ENCODE measurements around the gene TTLL11.
"Not testable (repeated sequence)": the region's sequence is repeated elsewhere in the genome, so short reads cannot be mapped to it uniquely, and the experiment has no call there.

Gene TTLL11

GRCh38 chr9:121815084-121815483, 278.0 kb downstream of the TTLL11 start:
- no peak for DNase-seq (ENCODE audit: low read depth)

GRCh38 chr9:121814594-121814993, 278.5 kb downstream of the TTLL11 start:
- DNase-seq (ENCODE audit: low read depth) = no peak

GRCh38 chr9:121813519-121814210, 279.4 kb downstream of the TTLL11 start:
- no peak for DNase-seq (ENCODE audit: low read depth)

- no peak for DNase-seq (ENCODE audit: low read depth)
Measured at GRCh38 chr9:121812159-121812735, 280.9 kb downstream of the TTLL11 start.

- DNase-seq (ENCODE audit: low read depth) = no peak
Measured at GRCh38 chr9:121811751-121812150, 281.4 kb downstream of the TTLL11 start.

GRCh38 chr9:121811140-121811539, 282.0 kb downstream of the TTLL11 start:
- DNase-seq (ENCODE audit: low read depth) = no peak

- DNase-seq (ENCODE audit: low read depth) = no peak
Measured at GRCh38 chr9:121810489-121810888, 282.6 kb downstream of the TTLL11 start.

- no peak for DNase-seq (ENCODE audit: low read depth)
Measured at GRCh38 chr9:121809356-121810050, 283.6 kb downstream of the TTLL11 start.

- DNase-seq (ENCODE audit: low read depth) = no peak
Measured at GRCh38 chr9:121808781-121809180, 284.3 kb downstream of the TTLL11 start.

- DNase-seq (ENCODE audit: low read depth) = no peak
Measured at GRCh38 chr9:121807823-121808278, 285.3 kb downstream of the TTLL11 start.

- DNase-seq (ENCODE audit: low read depth) = no peak
Measured at GRCh38 chr9:121807069-121807822, 285.9 kb downstream of the TTLL11 start.

- no peak for DNase-seq (ENCODE audit: low read depth)
Measured at GRCh38 chr9:121802753-121803152, 290.4 kb downstream of the TTLL11 start.

GRCh38 chr9:121801579-121801978, 291.5 kb downstream of the TTLL11 start:
- no peak for DNase-seq (ENCODE audit: low read depth)

- DNase-seq (ENCODE audit: low read depth) = no peak
Measured at GRCh38 chr9:121800376-121800775, 292.7 kb downstream of the TTLL11 start.

- no peak for DNase-seq (ENCODE audit: low read depth)
Measured at GRCh38 chr9:121798941-121799340, 294.2 kb downstream of the TTLL11 start.

- no peak for DNase-seq (ENCODE audit: low read depth)
Measured at GRCh38 chr9:121797081-121797480, 296.0 kb downstream of the TTLL11 start.

- DNase-seq (ENCODE audit: low read depth) = not testable (repeated sequence)
Measured at GRCh38 chr9:121794334-121794733, 298.8 kb downstream of the TTLL11 start.

GRCh38 chr9:121792476-121792875, 300.6 kb downstream of the TTLL11 start:
- not testable (repeated sequence) for DNase-seq (ENCODE audit: low read depth)

GRCh38 chr9:121790841-121791240, 302.3 kb downstream of the TTLL11 start:
- DNase-seq (ENCODE audit: low read depth) = no peak

GRCh38 chr9:121788686-121789366, 304.3 kb downstream of the TTLL11 start:
- DNase-seq (ENCODE audit: low read depth) = no peak

- DNase-seq (ENCODE audit: low read depth) = no peak
Measured at GRCh38 chr9:121786998-121787422, 306.1 kb downstream of the TTLL11 start.

- no peak for DNase-seq (ENCODE audit: low read depth)
Measured at GRCh38 chr9:121786543-121786948, 306.6 kb downstream of the TTLL11 start.

Data from stimulated activated CD8-positive, alpha-beta memory T cell treated with anti-CD3 and anti-CD28 coated beads, Interleukin-4, amount 100 ng/mL, for 24 hours (primary cell).